Measurements from ENCODE around the gene WDR73. TPM values are rescaled to one million over a fixed set of nuclear protein-coding genes. Genes with fewer than 3 reads are reported as not detected.

Gene WDR73
- total RNA-seq, 1 donor from 2014 or later, result 27.7 TPM

Other genes starting within 250 kb of the WDR73 start
- 8.9 TPM for gene ZSCAN2, start 53.3 kb downstream of the WDR73 start, total RNA-seq (ENCODE audit: insufficient read depth, low replicate concordance)
- not detected for gene NMB, start 3.9 kb upstream of the WDR73 start, total RNA-seq (ENCODE audit: insufficient read depth, low replicate concordance)
- gene SEC11A, start 61.9 kb upstream of the WDR73 start, total RNA-seq (ENCODE audit: insufficient read depth, low replicate concordance), result 197 TPM
- gene ZNF592, start 94.3 kb upstream of the WDR73 start, total RNA-seq (ENCODE audit: insufficient read depth, low replicate concordance), result 7.2 TPM
- gene ALPK3, start 163.1 kb upstream of the WDR73 start, total RNA-seq (ENCODE audit: insufficient read depth, low replicate concordance), result 7.9 TPM
- 0.72 TPM for gene SLC28A1, start 230.4 kb upstream of the WDR73 start, total RNA-seq (ENCODE audit: insufficient read depth, low replicate concordance)